Transverse colon (tissue), 4 donors: ENCODE results near the gene XYLT1. TPM values are rescaled to one million over a fixed set of nuclear protein-coding genes. Genes with fewer than 3 reads are reported as not detected.

Experiments used
- DNase-seq: peaks from one replicate; pipeline ENCODE4 v3.0.0-alpha.2; 2019
- H3K27ac ChIP-seq, 4 donors: fragments of 200-600 bp; sonication (generic); 2 replicates each; pipeline ENCODE4 v1.5.1; 2016 to 2018; ENCODE audit warnings: inconsistent platforms in 4 of 4
- H3K27me3 ChIP-seq: fragments of 200-600 bp; sonication (generic); 2 replicates; pipeline ENCODE4 v1.5.1; 2017; ENCODE audit warnings: inconsistent platforms
- H3K36me3 ChIP-seq, 4 donors: fragments of 200-600 bp; sonication (generic); 2 replicates each; pipeline ENCODE4 v1.5.1; 2017 to 2019; ENCODE audit warnings: inconsistent platforms in 4 of 4
- H3K4me1 ChIP-seq, 4 donors: fragments of 200-600 bp; sonication (generic); 2 replicates each; pipeline ENCODE4 v1.5.1; 2017 to 2020; ENCODE audit warnings: inconsistent platforms in 4 of 4
- H3K4me3 ChIP-seq, 4 donors: fragments of 200-600 bp; sonication (generic); 1 replicate in 1 of 4; 2 replicates in 3 of 4; pipeline versions ENCODE4 v1.5.1 to v1.6.1; 2017 to 2019; ENCODE audit warnings: inconsistent platforms in 4 of 4
- H3K9me3 ChIP-seq, 2 donors: fragments of 200-600 bp; sonication (generic); 2 replicates each; pipeline ENCODE4 v1.5.1; 2017 to 2019; ENCODE audit warnings: inconsistent platforms in 2 of 2
- CTCF ChIP-seq, 5 experiments: fragments of 200-600 bp in 3 of 5; fragments of 450-650 bp in 2 of 5; sonication (generic) in 3 of 5; IDR thresholded peaks; 1 replicate in 2 of 5; 2 replicates in 3 of 5; pipeline ENCODE4 v1.5.1; 2016 to 2017; ENCODE audit warnings: antibody characterized with exemption in 5 of 5, inconsistent platforms in 3 of 5, mild to moderate bottlenecking in 2 of 5, moderate library complexity in 1 of 5
- EP300 ChIP-seq: sonication (generic); formaldehyde crosslinking; IDR thresholded peaks from one replicate; pipeline ENCODE4 v1.6.1; 2017; ENCODE audit warnings: antibody characterized with exemption, low read depth
- POLR2A ChIP-seq: fragments of 450-650 bp; IDR thresholded peaks from one replicate; pipeline ENCODE4 v1.6.1; 2016; ENCODE audit warnings: antibody characterized with exemption, mild to moderate bottlenecking, moderate library complexity
- POLR2AphosphoS5 ChIP-seq, 3 donors: sonication (generic); formaldehyde crosslinking; IDR thresholded peaks; one replicate each; pipeline ENCODE4 v1.6.1; 2016; ENCODE audit warnings: antibody characterized with exemption in 3 of 3
- WGBS, 2 donors: methylation state at CpG; one replicate each; pipeline ENCODE4 v1.1.5; 2018; ENCODE audit warnings: low coverage in 1 of 2; 5-methylcytosine and 5-hydroxymethylcytosine counted together
- in situ Hi-C, 4 donors: fragments of 200-750 bp; cut with MboI; loops; one replicate each; pipeline versions ENCODE4 v1.15.0 to v1.15.1; 2017; ENCODE audit warnings: low sequenced_read_pairs in 3 of 4, low pct_ligation_motif_present in 1 of 4, low pct_unique_long_range_greater_than_20kb in 1 of 4
- intact Hi-C: fragments of 100-400 bp; cut with DNase I; formaldehyde crosslinking; loops from one replicate; pipeline ENCODE4 v1.15.1; 2023; ENCODE audit warnings: low total_unique reads
- total RNA-seq, 4 donors: library from RNA; depleted of rRNA; stranded (reverse); fragments of >200 nt; gene quantifications; one replicate each; pipeline ENCODE4 v1.1.0, GENCODE V29; 2016

Gene XYLT1
- total RNA-seq, 4 donors from 2014 or later = 22.3 to 44.6 (median 39.4) TPM

- TF ChIP-seq POLR2A = no peak
- no peak for TF ChIP-seq CTCF (IDR thresholded peaks at IDR 0.05)
- TF ChIP-seq POLR2AphosphoS5 (IDR thresholded peaks at IDR 0.05) = peak in 2 of 3 donors; percentile 37 to 66
- TF ChIP-seq EP300 = no peak
- WGBS, 2 donors = 54 to 68% methylated on average over 4 to 9 of the region's 9 CpGs
- intact Hi-C loops = no loop called here
- Histone ChIP-seq H3K4me1 (peaks cover 25 to 65% (median 53%) of the 10 kb centered on the region in 4 donors), H3K27me3 (no peaks in the 10 kb centered on the region), H3K4me3 (no peak overlapping the region), H3K9me3 (no peaks in the 10 kb centered on the region), H3K36me3 (no peaks in the 10 kb centered on the region), H3K27ac (peak overlapping the region; percentile 75 to 88 (median 86))
- peak; percentile 90 for DNase-seq
- in situ Hi-C loops = loop anchor here in 1 of 4 donors (10.0 kb wide), 1 partner anchor 199 kb away; the partner anchor contains the start of gene XYLT1
Observed at GRCh38 chr16:17275076-17276009, 195.4 kb downstream of the XYLT1 start.

GRCh38 chr16:17273142-17273561 is 197.6 kb downstream of the XYLT1 start:
- Histone ChIP-seq H3K36me3 (no peaks in the 10 kb centered on the region), H3K9me3 (no peaks in the 10 kb centered on the region), H3K27ac (peak overlapping the region; percentile 41 to 87 (median 74)), H3K4me1 (peaks cover 31 to 84% (median 66%) of the 10 kb centered on the region in 4 donors), H3K4me3 (no peak overlapping the region), H3K27me3 (no peaks in the 10 kb centered on the region)
- no peak for DNase-seq
- in situ Hi-C loops = loop anchor here in 2 of 4 donors (10.0 to 25.0 kb wide), 2 partner anchors 189 to 202 kb away; partner anchors contain the start of gene XYLT1 (in 2 of the 2)
- WGBS, 2 donors = 69% methylated on average over 4 of the region's 4 CpGs; no CpG with 5 or more reads in 1 of the 2 donors
- intact Hi-C loops = no loop called here
- TF ChIP-seq EP300 = no peak
- no peak for TF ChIP-seq POLR2A
- no peak for TF ChIP-seq CTCF (IDR thresholded peaks at IDR 0.05)
- TF ChIP-seq POLR2AphosphoS5 (IDR thresholded peaks at IDR 0.05) = no peak

- in situ Hi-C loops (loop anchor here in 2 of 4 donors (10.0 to 25.0 kb wide), 2 partner anchors 190 to 202 kb away; partner anchors contain the start of gene XYLT1 (in 2 of the 2)), intact Hi-C loops (no loop called here)
- H3K36me3 ChIP-seq = no peaks in the 10 kb centered on the region
- no peaks in the 10 kb centered on the region for H3K27me3 ChIP-seq
- DNase-seq = no peak
- WGBS, 2 donors = 81% methylated on average over 10 of the region's 10 CpGs; no CpG with 5 or more reads in 1 of the 2 donors
- peaks cover 26 to 81% (median 64%) of the 10 kb centered on the region in 4 donors for H3K4me1 ChIP-seq
- peak overlapping the region; percentile 41 to 85 (median 73) for H3K27ac ChIP-seq
- H3K9me3 ChIP-seq = no peaks in the 10 kb centered on the region
- TF ChIP-seq POLR2A = no peak
- TF ChIP-seq POLR2AphosphoS5 (IDR thresholded peaks at IDR 0.05) = no peak
- no peak for TF ChIP-seq CTCF (IDR thresholded peaks at IDR 0.05)
- no peak for TF ChIP-seq EP300
- no peak overlapping the region for H3K4me3 ChIP-seq
Observed at GRCh38 chr16:17272716-17273115, 198.0 kb downstream of the XYLT1 start.

GRCh38 chr16:17271687-17272086 is 199.1 kb downstream of the XYLT1 start:
- peaks cover 24 to 77% (median 68%) of the 10 kb centered on the region in 4 donors for H3K4me1 ChIP-seq

More at GRCh38 chr16:17271687-17272086, 199.1 kb downstream of the XYLT1 start:
- H3K27ac ChIP-seq = peak overlapping the region; percentile 70 to 85 (median 82)
- peak; percentile 38 for DNase-seq
- no peak overlapping the region for H3K4me3 ChIP-seq
- WGBS, 2 donors = 64 to 91% methylated on average over 2 to 4 of the region's 4 CpGs
- H3K27me3 ChIP-seq = no peaks in the 10 kb centered on the region
- in situ Hi-C loops = loop anchor here in 2 of 4 donors (10.0 to 25.0 kb wide), 2 partner anchors 191 to 203 kb away; partner anchors contain the start of gene XYLT1 (in 2 of the 2)
- TF ChIP-seq POLR2A (no peak), CTCF (IDR thresholded peaks at IDR 0.05) (no peak)
- no peaks in the 10 kb centered on the region for H3K36me3 ChIP-seq
- intact Hi-C loops = no loop called here
- no peaks in the 10 kb centered on the region for H3K9me3 ChIP-seq
